NCI-H146 treated with DMSO at 0.1 percent for 48 hours (cell line): ENCODE data around the gene TEX14.

Experiments used
- DNase-seq: peaks from one replicate; lab custom pipeline; 2025; ENCODE audit not compliant: unreplicated experiment; lab: John Stamatoyannopoulos, UW

The TEX14 gene

GRCh38 chr17:58691701-58692238 lies at the start of gene TEX14:
TEX14 (minus strand) TSS chr17:58692045; CDS start chr17:58652001, 40,044 bp downstream.
- no peak for DNase-seq

GRCh38 chr17:58741121-58741625 lies 49.3 kb upstream of the TEX14 start:
- DNase-seq, result no peak

- no peak for DNase-seq
Measured at GRCh38 chr17:58734811-58735210, 43.0 kb upstream of the TEX14 start.

- no peak for DNase-seq
Measured at GRCh38 chr17:58734040-58734439, 42.2 kb upstream of the TEX14 start.

GRCh38 chr17:58730937-58731336 lies 39.1 kb upstream of the TEX14 start:
- DNase-seq, result no peak

GRCh38 chr17:58728798-58729197 lies 37.0 kb upstream of the TEX14 start:
- no peak for DNase-seq

GRCh38 chr17:58722696-58723095 lies 30.9 kb upstream of the TEX14 start:
- DNase-seq, result no peak

GRCh38 chr17:58722274-58722673 lies 30.4 kb upstream of the TEX14 start:
- DNase-seq, result no peak

GRCh38 chr17:58710948-58711552 lies 19.2 kb upstream of the TEX14 start:
- peak; percentile 15 for DNase-seq

- no peak for DNase-seq
Measured at GRCh38 chr17:58706351-58707140, 14.7 kb upstream of the TEX14 start.

- no peak for DNase-seq
Measured at GRCh38 chr17:58703916-58704286, 12.1 kb upstream of the TEX14 start.

GRCh38 chr17:58703137-58703915 lies 11.5 kb upstream of the TEX14 start:
- DNase-seq, result no peak

- no peak for DNase-seq
Measured at GRCh38 chr17:58702708-58703107, 10.9 kb upstream of the TEX14 start.

GRCh38 chr17:58702045-58702476 lies 10.2 kb upstream of the TEX14 start:
- no peak for DNase-seq

- no peak for DNase-seq
Measured at GRCh38 chr17:58699771-58700170, 7.9 kb upstream of the TEX14 start.

- no peak for DNase-seq
Measured at GRCh38 chr17:58694826-58695225, 3.0 kb upstream of the TEX14 start.

- DNase-seq, result no peak
Measured at GRCh38 chr17:58694302-58694701, 2.5 kb upstream of the TEX14 start.

- DNase-seq, result no peak
Measured at GRCh38 chr17:58693751-58694150, 1.9 kb upstream of the TEX14 start.

GRCh38 chr17:58693208-58693607 lies 1.4 kb upstream of the TEX14 start:
- no peak for DNase-seq

- peak; percentile 76 for DNase-seq
Measured at GRCh38 chr17:58692239-58693055, 602 bp upstream of the TEX14 start, which contains the start of gene RAD51C. RAD51C (plus strand) TSS chr17:58692602; CDS start chr17:58692644, 42 bp downstream.
